ENCODE data around the gene COL12A1.
A peak's percentile ranks its signal among the peaks of the same experiment; 100 is the strongest.

Gene COL12A1

GRCh38 chr6:75115481-75115880 lies 90.4 kb downstream of the COL12A1 start:
- peak overlapping the region; percentile 26 for H3K4me3 ChIP-seq
- DNase-seq (ENCODE audit: low spot score), result no peak
- no peak for TF ChIP-seq CTCF (IDR thresholded peaks at IDR 0.05)
- peak overlapping the region; percentile 44 to 58 for H3K27ac ChIP-seq

GRCh38 chr6:75114806-75115205 lies 91.0 kb downstream of the COL12A1 start:
- peak overlapping the region; percentile 44 to 58 for H3K27ac ChIP-seq
- H3K4me3 ChIP-seq, result peak overlapping the region; percentile 26
- DNase-seq (ENCODE audit: low spot score), result no peak
- no peak for TF ChIP-seq CTCF (IDR thresholded peaks at IDR 0.05)

- H3K27ac ChIP-seq, result peak overlapping the region in 1 of 2 donors; percentile 12
- TF ChIP-seq CTCF (IDR thresholded peaks at IDR 0.05), result no peak
- DNase-seq (ENCODE audit: low spot score), result no peak
These were observed 91.7 kb downstream of the COL12A1 start for GRCh38 chr6:75114195-75114594.

GRCh38 chr6:75113446-75113845 lies 92.4 kb downstream of the COL12A1 start:
- no peak for TF ChIP-seq CTCF (IDR thresholded peaks at IDR 0.05)

More at GRCh38 chr6:75114195-75114594, 91.7 kb downstream of the COL12A1 start:
- no peak overlapping the region for H3K4me3 ChIP-seq

GRCh38 chr6:75109765-75110164 lies 96.1 kb downstream of the COL12A1 start:
- no peak for TF ChIP-seq CTCF (IDR thresholded peaks at IDR 0.05)
- no peak for DNase-seq (ENCODE audit: low spot score)
- Histone ChIP-seq H3K4me3 (no peak overlapping the region), H3K27ac (no peak overlapping the region)

More at GRCh38 chr6:75113446-75113845, 92.4 kb downstream of the COL12A1 start:
- no peak overlapping the region for H3K4me3 ChIP-seq
- DNase-seq (ENCODE audit: low spot score), result no peak
- H3K27ac ChIP-seq, result peak overlapping the region in 1 of 2 donors; percentile 12

GRCh38 chr6:75109022-75109421 lies 96.8 kb downstream of the COL12A1 start:
- Histone ChIP-seq H3K4me3 (no peak overlapping the region), H3K27ac (no peak overlapping the region)
- no peak for TF ChIP-seq CTCF (IDR thresholded peaks at IDR 0.05)
- no peak for DNase-seq (ENCODE audit: low spot score)

- Histone ChIP-seq H3K27ac (peak overlapping the region in 1 of 2 donors; percentile 25), H3K4me3 (no peak overlapping the region)
- no peak for TF ChIP-seq CTCF (IDR thresholded peaks at IDR 0.05)
- no peak for DNase-seq (ENCODE audit: low spot score)
These were observed 97.4 kb downstream of the COL12A1 start for GRCh38 chr6:75108333-75108974.

Measured in coronary artery (tissue), 2 donors.